AG04450 (cell line): Measurements from ENCODE around the gene FHAD1. TPM values are rescaled to one million over a fixed set of nuclear protein-coding genes. Genes with fewer than 3 reads are reported as not detected.

ENCODE experiments used
- CTCF ChIA-PET: fragments of 300-600, 350-600 bp; formaldehyde crosslinking; extraction: SDS; loops from one replicate; lab custom pipeline; 2022; ENCODE audit warnings: antibody characterized with exemption, inconsistent platforms; lab: Charles Lee
- POLR2A ChIA-PET: fragments of 350-600 bp; formaldehyde crosslinking; extraction: SDS; loops from one replicate; lab custom pipeline; 2021; ENCODE audit warnings: antibody characterized with exemption, inconsistent platforms; lab: Yijun Ruan, JAX
- DNase-seq: peaks from one replicate; pipeline ENCODE4 v3.0.0-alpha.2; 2011; ENCODE audit warnings: low read depth, low spot score
- H3K27ac ChIP-seq: one replicate; pipeline ENCODE4 v1.5.1; 2012; ENCODE audit warnings: low read depth, low read length, control low read depth
- H3K27me3 ChIP-seq: one replicate; pipeline ENCODE4 v1.6.0; 2012; ENCODE audit warnings: low read length; ENCODE audit not compliant: control insufficient read depth, insufficient read depth
- H3K4me3 ChIP-seq: 2 replicates; pipeline ENCODE4 v1.5.1; 2011; ENCODE audit warnings: mild to moderate bottlenecking, low read depth, low read length, control low read depth
- H3K9me3 ChIP-seq: 2 replicates; pipeline ENCODE4 v1.5.1; 2012; ENCODE audit warnings: low read length; ENCODE audit not compliant: control insufficient read depth, insufficient read depth
- CTCF ChIP-seq: IDR thresholded peaks from 2 replicates; pipeline ENCODE4 v1.5.1; 2011; ENCODE audit warnings: low read depth, low read length, control low read depth, inconsistent platforms
- polyA plus RNA-seq: library from polyadenylated mRNA; depleted of rRNA; stranded (reverse); fragments of >200 nt; gene quantifications from 2 replicates; pipeline ENCODE4 v1.2.3, GENCODE V29; 2011

The FHAD1 gene
- polyA plus RNA-seq, 1 experiment, result 0.36 TPM

GRCh38 chr1:15429701-15430149 lies 182.7 kb downstream of the FHAD1 start:
- no peaks in the 10 kb centered on the region; the same call in 1 of the 2 replicates for H3K9me3 ChIP-seq
- DNase-seq, result no peak
- no peaks in the 10 kb centered on the region for H3K27me3 ChIP-seq
- POLR2A ChIA-PET, result interaction anchor here (0.6 kb wide), 1 partner anchor 8 kb away, joined by 5 read pairs; no protein-coding TSS in a partner anchor
- H3K27ac ChIP-seq, result no peak overlapping the region
- TF ChIP-seq CTCF, result no peak
- CTCF ChIA-PET, result interaction anchor here (1.6 to 8.6 kb wide), 5 partner anchors 10 to 110 kb away, joined by 4 to 173 read pairs (median 27); no protein-coding TSS in a partner anchor
- H3K4me3 ChIP-seq, result no peak overlapping the region

GRCh38 chr1:15430787-15431570 lies 184.0 kb downstream of the FHAD1 start:
- no peak overlapping the region for H3K4me3 ChIP-seq
- ChIA-PET POLR2A (interaction anchor here (1.8 kb wide), 1 partner anchor 107 kb away, joined by 6 read pairs; no protein-coding TSS in a partner anchor), CTCF (interaction anchor here (0.6 to 8.6 kb wide), 18 partner anchors 10 to 303 kb away, joined by 3 to 173 read pairs (median 7); no protein-coding TSS in a partner anchor)
- TF ChIP-seq CTCF, result peak; percentile 94
- H3K27me3 ChIP-seq, result no peaks in the 10 kb centered on the region
- no peak for DNase-seq
- H3K27ac ChIP-seq, result peak overlapping the region; percentile 21
- H3K9me3 ChIP-seq, result no peaks in the 10 kb centered on the region; the same call in 1 of the 2 replicates

GRCh38 chr1:15431571-15431948 lies 184.5 kb downstream of the FHAD1 start:
- no peaks in the 10 kb centered on the region; the same call in 1 of the 2 replicates for H3K9me3 ChIP-seq
- ChIA-PET POLR2A (interaction anchor here (1.8 kb wide), 1 partner anchor 108 kb away, joined by 6 read pairs; no protein-coding TSS in a partner anchor), CTCF (interaction anchor here (0.6 to 8.6 kb wide), 22 partner anchors 9 to 304 kb away, joined by 3 to 173 read pairs (median 4); no protein-coding TSS in a partner anchor)
- no peak for TF ChIP-seq CTCF
- no peaks in the 10 kb centered on the region for H3K27me3 ChIP-seq
- no peak overlapping the region for H3K4me3 ChIP-seq
- DNase-seq, result no peak
- peak overlapping the region; percentile 21 for H3K27ac ChIP-seq

- Histone ChIP-seq H3K4me3 (no peak overlapping the region), H3K27ac (peak overlapping the region; percentile 65), H3K9me3 (no peaks in the 10 kb centered on the region; the same call in 1 of the 2 replicates), H3K27me3 (no peaks in the 10 kb centered on the region)
- POLR2A ChIA-PET, result interaction anchor here (1.8 kb wide), 1 partner anchor 109 kb away, joined by 6 read pairs; no protein-coding TSS in a partner anchor
- CTCF ChIA-PET, result interaction anchor here (0.6 to 8.6 kb wide), 15 partner anchors 9 to 280 kb away, joined by 3 to 173 read pairs (median 10); no protein-coding TSS in a partner anchor
- DNase-seq, result no peak
- no peak for TF ChIP-seq CTCF
These were observed 185.3 kb downstream of the FHAD1 start for GRCh38 chr1:15432324-15432723.
